ENCODE results near the gene POM121C. TPM values are rescaled to one million over a fixed set of nuclear protein-coding genes. Genes with fewer than 3 reads are reported as not detected.
"Not testable (repeated sequence)": the region's sequence is repeated elsewhere in the genome, so short reads cannot be mapped to it uniquely, and the experiment has no call there.

The POM121C gene
- polyA plus RNA-seq, 4 donors, result 49.7 to 73.7 (median 60.3) TPM

DNA sequence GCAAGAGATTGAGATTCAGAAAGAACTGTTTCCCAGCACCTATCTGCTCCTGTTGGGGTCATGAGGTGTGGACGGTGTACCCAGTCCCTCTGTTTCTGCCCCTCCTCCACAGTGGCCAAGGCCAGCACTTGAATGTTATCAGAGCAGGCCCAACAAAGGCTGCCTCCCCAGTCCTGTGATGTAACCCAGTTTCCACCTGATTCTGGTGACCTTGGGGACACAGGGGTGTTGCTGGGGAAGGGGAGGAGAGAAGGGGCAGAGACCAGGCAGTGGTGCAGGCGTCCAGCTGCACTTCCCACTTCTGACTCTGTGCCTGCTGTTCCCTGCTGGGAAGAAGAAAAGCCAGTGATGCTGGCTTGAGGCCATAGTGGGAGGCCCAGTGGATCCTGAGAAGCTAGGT lies 88.2 kb downstream of the POM121C start:
- not testable (repeated sequence) for DNase-seq (ENCODE audit: low read depth in 4 of 4, low spot score in 3 of 4)

- DNase-seq (ENCODE audit: low read depth in 4 of 4, low spot score in 3 of 4), result not testable (repeated sequence)
Measured at GRCh38 chr7:75395329-75395728, 90.8 kb downstream of the POM121C start, which contains the start of gene TRIM73. Gene TRIM73 (plus strand): TSS chr7:75395629. CDS start chr7:75398934, 3,305 bp downstream.

DNA sequence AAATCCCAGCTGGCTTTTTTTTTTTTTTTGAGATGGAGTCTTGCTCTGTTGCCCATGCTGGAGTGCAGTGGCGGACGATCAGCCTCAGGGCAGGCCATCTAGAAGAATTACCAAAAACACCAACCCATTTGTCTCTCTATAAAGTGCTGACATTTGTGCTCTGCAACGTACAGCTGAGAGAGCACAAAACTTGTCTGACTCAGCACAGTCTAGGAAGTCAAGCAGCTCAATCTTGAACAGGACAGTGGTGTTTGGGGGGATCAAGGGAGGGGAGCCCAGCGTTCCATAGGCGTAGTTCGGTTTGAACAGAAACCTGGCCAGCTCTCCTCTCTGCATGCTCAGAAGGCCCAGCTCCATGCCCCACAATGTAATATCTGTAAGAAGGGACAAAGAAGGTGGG lies 92.9 kb downstream of the POM121C start:
- DNase-seq (ENCODE audit: low read depth in 4 of 4, low spot score in 3 of 4), result not testable (repeated sequence)

- not testable (repeated sequence) for DNase-seq (ENCODE audit: low read depth in 4 of 4, low spot score in 3 of 4)
Measured at GRCh38 chr7:75374519-75375317, 111.4 kb downstream of the POM121C start.

DNA sequence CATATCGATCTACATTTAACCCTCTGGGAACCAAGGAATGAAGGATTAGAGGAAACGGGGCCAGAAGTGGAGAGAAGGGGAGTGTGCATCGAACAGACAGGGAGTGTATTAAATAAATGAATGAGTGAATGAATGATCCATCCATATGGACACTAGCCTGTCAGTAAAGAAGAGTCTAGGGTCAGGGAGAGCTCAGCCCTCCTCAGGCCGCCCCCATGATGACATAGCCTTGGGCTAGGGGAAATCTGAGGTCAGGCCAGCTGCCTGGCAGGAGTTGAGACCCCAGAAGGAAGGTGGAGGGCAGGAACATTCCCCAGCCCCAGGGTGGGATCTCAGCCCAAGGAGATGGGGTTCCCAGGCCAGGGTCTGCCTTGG lies 112.0 kb downstream of the POM121C start:
- not testable (repeated sequence) for DNase-seq (ENCODE audit: low read depth in 4 of 4, low spot score in 3 of 4)

DNA sequence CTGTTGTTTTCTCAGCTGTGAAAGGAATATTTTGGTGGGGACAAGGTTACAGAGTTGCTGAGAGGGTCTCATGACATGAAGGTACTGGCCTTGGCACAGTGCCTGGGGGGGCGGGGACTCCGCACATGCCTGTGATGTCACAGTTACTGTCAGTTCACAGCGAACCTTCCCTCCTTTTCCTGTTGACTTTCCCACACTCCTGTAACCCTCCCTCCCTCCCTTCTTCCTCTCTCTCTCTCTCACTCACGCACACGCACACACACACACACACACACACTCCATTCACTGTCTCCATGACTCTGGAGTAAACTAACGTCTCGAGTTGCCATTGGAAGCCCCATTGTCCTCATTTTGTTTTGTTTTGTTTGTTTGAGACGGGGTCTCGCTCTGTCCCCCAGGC lies 118.8 kb downstream of the POM121C start:
- DNase-seq (ENCODE audit: low read depth in 4 of 4, low spot score in 3 of 4), result not testable (repeated sequence)

Other genes with a start within 250 kb of the POM121C start
- gene TRIM73, start 90.7 kb downstream of the POM121C start, polyA plus RNA-seq (ENCODE audit: insufficient read length in 4 of 4), result 10 to 100 TPM in 1 of 4 donors, 1 to 10 TPM in 3; 2.5 to 12.9 (median 3.8) TPM
- 1 to 10 TPM in 3 of 4 donors, under 1 TPM in 1; 0.85 to 4.8 (median 2.4) TPM for gene SPDYE5, start 6.0 kb upstream of the POM121C start, polyA plus RNA-seq (ENCODE audit: insufficient read length in 4 of 4)

Measured in left renal pelvis (tissue), 4 donors.